ENCODE results near the gene KRT79.

The KRT79 gene

DNA sequence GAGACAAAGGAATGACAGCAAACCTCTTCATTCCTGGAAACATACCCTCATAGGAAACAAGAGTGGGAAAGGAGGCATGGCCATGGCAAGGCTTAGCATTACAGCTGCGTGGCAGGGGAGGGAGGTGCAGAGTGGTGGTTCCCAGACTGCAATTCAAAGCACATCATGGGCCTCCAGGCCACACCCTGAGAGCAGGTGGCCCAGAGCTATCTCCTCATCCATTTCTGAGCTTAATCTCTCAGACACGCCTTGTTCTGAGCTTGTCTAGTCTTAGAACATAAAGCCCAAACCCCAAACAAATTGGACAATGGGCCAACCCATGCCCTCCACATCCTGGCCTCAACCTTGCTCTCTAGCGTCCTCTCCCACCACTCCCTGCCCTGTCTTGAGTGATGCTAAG lies 32.3 kb downstream of the KRT79 start:
- DNase-seq: no peak

DNA sequence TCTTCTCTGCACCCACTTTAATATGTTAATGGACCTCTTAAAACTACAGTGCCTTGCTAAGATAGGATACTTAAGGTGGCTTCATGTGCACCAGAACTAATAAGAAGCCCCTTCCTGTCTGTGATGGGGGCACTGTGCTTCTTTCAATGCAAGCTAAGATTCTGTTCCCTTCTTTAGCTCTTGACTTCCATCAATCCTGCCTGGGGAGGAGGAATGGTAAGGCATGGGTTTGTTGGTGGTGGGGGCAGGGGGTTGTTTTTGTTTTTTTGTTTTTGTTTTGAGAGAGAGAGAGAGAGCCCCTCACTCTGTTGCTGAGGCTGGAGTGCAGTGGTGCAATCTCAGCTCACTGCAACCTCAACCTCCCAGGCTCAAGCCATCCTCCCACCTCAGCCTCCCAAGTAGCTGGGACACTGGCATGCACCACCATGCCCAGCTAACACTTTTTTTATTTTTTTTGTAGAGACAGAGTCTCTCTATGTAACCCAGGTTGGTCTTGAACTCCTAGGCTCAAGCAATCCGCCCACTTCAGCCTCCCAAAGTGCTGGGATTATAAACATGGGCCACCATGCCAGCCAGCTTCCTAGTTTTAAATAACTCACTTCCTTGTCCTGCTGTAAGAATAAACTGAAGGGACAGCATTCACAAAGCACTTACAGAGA lies 33.7 kb downstream of the KRT79 start:
- no peak for DNase-seq

DNA sequence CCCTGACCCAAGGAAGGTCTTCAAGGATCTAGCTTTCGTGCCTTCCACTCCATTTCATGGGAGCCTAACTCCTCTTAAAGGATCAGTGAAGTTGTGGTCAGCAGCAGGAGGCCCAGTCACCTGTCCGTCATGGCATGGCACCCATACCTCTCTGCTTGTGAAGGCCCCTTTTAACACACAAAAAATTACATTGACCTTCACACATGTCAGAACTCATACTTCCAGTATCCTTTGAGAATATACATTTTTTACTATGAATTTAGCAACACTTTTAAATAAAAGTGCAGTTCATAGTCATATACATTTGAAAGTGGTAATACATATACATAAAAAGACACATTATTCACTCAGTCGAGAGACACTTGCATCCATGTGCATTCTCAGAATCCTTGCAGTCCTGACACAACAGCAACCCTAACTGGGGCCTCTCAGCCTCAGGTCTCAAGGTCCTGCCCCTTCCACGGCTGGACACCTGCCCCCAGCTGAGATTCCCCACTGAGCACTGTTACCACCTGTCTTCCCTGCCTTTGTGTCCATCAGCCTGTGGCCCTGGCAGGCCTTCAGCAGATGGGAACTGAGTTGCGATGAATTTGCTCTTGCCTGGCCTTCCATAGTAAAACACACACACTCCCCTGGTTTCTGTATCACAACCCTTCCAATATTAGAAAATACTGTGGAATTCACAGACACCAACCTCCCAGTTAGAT lies 34.5 kb downstream of the KRT79 start:
- DNase-seq: no peak

DNA sequence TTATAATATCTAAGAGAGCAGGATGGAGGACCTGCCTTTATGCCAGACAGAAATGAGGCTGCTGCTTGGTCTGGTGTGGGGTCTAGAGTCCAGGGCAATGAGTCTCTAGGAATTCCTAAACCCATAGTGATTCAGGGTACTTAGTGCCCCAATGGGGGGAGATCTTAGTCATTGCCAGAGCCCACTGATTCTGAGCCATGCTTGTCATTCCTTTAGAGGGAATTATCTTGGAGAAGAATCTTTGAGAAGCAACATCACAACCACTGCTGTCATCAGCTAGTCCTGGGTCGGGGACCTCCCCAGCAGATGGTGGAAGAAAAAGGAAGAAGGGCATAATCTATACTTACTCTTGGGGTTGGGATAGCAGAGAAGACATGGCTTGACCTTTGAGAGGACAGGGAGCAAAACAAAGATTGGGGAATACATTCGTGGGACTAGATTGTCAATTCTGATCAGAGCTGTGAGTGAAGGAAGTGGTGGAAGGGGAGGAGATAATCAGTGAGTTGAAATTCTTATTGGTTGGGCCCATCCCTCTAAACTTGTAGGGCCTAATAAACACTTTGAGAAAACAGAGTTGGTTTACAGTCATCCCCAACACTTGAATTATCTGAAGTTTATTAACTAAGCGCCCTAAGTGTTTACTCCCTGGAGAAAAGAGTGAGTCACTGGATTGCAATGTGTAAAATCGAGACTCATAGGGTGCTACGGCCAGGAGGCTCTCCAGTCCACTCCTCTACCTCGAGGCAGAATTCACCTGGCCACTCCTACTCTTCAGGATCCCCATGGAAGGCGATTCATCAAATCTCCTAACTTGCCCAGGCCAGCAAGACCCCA lies 35.2 kb downstream of the KRT79 start:
- DNase-seq: no peak

DNA sequence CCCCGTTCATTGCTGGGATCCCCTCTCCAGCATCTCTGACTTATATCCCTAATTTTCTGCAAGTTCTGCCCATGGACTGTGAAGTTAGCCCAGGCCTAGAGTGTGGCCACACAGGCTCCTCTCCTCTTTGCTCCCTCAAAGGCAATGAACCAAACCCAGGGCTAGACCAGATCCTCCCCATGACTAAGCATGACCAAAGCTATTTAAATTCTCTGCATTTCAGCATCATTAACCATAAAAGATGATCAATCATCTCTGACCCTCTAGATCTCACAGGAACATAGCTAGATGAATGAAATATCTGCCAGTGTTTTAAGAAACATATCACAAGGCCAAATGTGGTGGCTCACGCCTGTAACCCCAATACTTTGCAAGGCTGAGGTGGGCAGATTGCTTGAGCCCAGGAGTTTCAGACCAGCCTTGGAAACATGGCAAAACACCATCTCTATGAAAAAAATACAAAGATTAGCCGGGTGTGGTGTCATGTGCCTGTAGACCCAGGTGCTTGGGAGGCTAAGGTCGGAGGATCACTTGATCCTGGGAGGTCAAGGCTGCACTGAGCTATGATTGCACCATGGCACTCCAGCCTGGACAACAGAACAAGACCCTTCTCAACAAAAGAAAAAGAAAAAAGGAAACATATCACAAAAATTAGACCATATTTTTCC lies 36.0 kb downstream of the KRT79 start:
- no peak for DNase-seq

DNA sequence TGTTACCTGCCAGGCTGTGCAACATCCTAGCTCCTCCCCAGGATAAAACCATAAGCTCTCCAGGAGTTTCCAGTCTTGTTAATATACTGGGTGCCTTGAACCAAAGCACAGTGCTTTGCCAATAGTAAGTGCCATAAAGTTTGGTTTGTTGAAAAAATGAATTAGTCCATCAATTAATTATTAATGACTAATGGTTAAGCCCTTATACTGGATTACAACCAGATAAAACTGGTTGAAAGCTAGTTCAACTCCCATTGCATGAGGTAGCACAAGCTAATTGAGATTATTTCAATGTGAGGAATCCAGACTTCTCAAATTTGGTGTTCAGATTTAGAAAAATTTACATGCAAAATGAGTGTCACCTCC lies 36.6 kb downstream of the KRT79 start:
- no peak for DNase-seq

DNA sequence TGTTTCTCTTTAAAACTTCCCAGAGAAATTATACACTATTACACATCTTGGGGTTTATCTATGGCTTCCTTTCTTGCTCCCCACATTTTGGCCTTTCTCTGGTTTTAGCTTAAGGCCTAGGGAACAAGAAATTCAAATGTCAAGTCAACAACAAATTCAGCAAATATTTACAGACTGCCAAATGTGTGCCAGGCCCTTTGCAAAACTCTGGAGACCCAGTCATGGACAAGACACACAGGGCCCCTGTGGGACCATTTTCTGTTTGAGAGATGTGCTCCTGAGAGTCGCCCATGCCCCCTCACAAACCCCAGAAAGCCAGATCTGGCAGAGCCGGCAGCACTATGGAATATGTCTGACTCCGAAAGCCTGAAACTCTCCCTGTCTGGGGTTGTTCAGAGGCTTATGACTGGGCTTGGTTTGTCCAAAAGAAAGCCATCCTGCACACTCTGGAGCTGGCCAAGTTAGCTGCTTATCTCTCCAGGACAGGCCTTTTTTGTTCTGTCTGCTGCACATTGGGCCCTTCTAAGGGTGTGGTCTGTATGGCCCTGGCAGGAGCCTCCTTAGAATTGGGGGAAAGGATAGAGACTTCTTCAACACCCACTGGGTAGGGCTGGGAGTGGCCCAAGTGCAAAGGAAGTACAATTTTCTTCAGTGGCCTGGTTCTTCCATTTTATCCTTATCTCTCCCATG lies 37.1 kb downstream of the KRT79 start:
- DNase-seq: no peak

DNA sequence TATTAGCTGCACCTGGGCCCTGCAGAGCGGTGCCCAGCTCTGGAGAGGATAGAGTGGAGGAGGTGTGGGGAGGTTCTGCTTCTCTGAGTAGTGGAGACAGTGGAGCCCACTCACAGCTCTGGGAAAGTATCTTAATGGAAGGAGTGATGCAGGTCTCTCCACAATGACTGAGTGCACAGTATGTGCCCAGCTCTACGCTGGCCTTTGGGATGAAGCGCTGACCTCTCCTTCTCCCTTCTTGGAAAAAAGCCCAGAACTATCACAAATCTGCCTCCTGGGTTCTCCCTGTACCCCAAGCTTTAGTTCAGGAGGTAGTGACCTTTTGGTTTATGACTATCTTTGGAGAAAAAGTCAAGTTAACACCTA lies 37.7 kb downstream of the KRT79 start:
- DNase-seq: no peak

DNA sequence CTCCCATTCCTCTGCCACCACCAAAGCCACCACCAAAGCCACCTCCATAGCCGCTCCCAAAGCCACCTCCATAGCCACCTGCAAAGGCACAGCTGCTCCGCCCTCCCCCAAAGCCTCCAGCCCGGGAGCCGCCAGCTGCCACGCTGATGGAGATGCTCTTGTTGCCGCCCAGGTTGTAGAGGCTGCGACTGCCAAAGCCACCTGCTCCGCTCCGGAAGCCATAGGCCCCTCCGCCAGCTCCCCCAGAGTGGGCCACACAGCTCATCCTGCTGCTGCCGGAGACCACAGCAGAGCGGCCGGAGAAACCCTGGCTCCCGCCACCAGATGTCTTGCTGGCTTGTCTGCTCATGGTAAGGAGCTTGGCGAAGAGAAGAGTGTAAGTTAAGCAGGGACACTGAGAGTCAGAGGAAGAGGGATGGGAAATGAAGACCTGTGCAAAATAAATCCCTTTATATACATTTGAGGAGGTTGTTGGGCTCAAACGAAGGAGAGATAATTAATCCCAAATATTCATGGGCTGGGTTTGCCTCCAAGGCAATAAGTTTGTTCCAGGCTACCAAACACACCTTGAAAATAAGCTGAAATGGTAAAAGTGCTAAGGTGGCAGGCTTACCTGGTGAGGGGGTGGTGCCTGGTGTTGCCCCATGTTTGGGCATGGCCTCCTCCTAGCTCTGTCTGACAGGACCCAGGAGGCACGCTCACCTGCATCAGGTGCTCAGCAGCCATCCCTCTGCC lies 38.2 kb downstream of the KRT79 start, which contains the start of gene KRT3:
Gene KRT3 (minus strand): TSS at position 424 of the 735 bp plus-strand sequence. CDS start 75 bp downstream, at position 349.
- DNase-seq: no peak

DNA sequence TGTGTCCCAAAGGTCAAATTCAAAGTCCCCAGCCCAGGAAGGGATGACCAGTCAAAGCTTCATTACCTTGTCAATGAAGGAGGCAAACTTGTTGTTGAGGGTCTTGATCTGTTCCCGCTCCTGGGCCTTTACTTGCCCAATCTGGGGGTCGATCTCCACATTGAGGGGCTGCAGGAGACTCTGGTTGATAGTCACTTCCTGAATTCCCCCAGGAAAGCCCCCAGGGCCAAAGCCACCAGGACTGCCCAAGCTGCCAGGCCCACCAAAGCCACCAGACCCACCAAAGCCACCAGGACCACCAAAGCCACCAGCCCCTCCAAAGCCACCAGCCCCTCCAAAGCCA lies 38.8 kb downstream of the KRT79 start:
- DNase-seq: peak; percentile 3

DNA sequence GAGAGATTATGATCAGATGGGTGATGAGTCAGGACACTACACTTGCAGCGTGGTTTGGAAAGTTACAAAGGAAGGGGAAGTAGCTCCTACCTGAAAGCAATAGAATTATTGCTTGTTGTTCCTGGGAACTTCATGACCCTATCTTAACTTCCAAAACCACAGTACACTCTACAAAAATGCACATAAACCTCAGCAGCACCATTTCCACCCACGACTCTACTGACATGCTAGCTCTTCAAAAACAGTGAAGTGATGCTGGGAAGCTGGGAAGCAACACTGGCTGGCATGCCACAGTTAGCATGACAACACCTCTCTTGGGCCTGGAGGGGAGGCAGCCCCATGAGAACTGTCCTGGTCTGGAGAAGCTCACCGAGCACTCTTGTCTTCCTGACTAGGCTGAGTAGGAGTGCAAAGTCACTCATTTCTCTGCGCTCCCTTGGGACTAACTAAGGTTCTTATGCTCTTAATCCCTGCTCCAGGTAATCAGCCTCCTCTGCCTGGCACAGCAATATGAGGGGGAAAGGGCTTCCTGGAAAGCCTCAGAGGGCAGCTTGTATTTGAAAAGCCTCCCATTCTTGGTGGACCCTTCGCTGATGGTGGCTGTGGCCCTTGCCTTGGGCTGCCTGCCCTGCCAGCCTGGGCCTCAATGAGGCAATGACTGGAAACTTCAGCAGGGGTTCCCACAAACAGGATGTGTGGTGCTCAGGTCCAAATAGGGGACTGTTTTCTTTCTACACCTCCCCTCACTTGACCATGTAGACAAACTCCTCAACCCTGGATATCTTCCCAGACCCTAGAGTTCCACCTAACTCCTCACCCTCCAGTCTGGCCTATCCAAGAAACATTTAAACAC lies 39.4 kb downstream of the KRT79 start:
- peak; percentile 24 for DNase-seq

DNA sequence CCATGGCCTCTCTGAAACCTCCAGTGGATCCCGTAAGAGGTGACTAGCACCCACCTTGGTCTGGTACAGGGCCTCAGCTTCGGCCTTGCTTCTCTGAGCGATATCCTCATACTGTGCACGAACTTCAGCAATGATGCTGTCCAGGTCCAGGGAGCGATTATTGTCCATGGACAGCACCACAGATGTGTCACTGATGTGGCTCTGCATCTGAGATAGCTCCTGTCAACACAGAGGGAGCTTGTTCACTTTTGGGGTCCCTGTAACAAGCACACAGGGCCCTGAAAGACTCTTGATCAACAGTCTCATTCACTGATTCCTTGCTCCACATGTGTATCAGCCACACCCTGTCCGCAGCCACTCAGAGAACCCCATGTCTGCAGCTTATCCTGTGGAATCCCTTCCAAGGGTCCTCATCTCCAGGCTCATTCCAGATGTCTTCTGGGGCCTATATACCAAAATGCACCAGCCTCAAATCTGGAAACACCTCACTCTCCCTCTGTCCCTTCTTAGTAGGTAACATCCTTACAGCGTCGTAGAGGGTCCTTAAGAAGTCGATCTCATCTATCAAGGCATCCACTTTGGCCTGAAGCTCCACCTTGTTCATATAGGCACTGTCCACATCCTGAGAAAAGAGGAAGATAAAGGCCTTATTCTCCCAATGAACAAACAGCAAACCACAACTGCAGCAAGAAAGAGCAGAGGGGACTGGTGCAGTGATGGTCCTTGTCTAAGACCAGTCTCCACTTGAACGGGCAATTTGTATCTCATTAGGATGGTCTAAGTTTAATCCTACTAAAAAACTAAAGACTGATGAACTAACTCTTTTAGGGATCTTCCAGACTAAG lies 41.7 kb downstream of the KRT79 start:
- DNase-seq: no peak

DNA sequence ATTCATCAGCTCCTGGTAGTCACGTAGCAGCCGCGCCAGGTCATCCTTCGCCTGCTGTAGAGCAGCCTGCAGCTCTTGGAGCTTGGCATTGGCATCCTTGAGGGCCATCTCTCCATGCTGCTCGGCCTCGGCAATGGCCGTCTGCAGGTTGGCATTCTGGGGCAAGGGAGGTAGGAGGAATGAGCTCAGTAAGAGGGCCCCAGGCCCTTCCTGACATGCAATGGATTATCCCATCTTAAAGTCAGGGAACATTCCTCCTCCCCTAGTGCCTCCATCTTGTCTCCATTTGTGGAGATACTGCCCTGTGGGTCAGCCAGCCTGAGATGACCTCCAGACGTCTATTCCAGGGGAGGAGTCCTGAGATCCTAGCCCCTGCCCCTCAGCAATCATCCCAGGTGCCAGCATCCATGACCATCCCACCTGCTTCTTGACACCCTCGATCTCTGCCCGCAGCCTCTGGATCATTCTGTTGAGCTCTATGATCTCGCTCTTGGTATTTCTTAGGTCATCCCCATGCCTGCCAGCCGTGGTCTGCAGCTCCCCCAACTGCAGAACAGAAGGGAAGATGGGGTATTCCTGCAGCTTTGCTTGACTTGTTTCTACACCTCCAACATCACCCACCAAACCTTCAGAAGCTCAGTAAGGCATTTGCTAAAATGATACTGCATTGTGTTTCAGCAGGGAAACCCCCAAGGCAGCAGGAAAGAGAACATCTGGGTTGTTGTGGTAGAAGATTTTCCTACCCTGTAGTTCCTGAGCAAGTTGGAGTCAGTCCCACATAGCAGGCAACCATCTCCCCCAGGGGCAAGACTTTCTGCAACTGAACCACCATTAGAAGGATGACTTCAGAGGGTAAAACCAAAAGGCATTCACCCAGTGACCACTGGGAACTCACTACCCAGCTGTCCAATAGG lies 42.6 kb downstream of the KRT79 start:
- no peak for DNase-seq

DNA sequence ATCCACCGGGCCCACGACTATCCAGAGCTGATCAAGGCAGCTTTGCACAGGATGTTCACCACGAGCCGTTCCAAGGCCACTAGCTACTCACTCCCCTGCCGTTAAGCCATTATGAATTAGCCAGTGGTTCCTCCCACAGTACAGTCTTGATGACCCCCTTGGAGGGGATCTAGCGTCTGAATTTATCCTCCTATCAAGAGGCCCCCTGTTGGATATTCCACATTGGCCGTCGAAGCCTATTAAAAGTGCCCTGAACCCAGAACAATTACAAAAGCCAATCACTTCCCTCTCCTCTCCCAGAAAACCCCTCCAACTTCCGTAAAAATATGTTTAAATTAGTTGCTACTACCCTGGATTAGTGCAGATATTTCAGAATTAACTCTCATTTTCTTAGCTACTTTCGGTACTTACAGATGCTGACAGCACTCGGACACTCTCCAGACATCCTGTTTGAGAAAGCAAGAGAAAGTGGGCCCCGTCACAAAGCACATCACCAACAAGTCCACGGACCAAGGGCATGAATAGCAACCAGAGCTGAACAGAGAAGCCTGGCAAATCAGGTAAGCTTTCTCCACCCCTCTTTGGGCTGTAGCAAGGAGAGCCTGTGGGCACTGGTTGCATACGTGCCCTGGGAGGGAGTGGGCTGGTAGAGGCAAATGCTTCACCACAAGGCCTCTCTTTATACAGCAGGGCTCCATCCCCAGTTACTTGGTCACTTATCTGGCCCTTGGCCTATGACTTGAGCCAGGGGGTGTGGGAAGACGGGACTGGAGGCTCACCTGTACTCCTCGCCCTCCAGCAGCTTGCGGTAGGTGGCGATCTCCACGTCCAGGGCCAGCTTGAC lies 43.5 kb downstream of the KRT79 start:
- no peak for DNase-seq

DNA sequence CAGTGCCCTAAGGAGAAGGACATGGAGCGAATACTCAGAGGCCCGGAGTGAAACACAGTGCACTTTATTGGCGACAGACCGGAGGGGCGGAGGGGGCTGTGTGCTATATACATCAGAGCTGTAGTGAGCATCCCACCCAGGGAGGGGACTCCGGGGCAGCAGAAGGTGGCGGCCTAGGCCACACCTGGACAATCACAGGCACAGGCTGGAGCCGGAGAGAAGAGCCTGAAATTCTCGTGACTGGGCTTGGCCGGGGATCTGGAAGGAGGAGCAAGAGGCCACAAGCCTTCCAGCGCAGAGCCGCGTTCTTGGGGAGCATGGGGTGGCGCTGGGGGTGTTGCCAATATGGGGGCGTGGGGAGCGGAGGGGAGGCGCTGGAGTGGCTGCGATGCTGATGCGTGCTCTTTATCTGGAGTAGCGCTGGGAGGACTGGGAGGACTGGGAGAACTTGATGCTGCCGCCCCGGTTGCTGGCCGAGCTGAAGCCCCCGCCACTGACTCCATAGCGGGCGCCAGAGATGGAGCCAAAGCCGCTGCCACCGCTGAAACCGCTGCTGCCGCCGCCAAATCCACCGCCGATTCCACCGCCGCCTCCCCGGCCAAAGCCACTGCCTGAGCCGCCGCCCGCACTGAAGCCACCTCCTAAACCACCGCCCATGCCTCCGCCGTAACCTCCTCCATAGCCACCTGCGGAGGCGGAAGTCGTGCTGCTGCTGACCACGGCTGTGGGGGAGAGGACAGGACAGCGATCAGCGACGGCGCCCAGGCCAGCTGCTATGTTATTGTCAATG lies 44.3 kb downstream of the KRT79 start:
- DNase-seq: peak; percentile 57

DNA sequence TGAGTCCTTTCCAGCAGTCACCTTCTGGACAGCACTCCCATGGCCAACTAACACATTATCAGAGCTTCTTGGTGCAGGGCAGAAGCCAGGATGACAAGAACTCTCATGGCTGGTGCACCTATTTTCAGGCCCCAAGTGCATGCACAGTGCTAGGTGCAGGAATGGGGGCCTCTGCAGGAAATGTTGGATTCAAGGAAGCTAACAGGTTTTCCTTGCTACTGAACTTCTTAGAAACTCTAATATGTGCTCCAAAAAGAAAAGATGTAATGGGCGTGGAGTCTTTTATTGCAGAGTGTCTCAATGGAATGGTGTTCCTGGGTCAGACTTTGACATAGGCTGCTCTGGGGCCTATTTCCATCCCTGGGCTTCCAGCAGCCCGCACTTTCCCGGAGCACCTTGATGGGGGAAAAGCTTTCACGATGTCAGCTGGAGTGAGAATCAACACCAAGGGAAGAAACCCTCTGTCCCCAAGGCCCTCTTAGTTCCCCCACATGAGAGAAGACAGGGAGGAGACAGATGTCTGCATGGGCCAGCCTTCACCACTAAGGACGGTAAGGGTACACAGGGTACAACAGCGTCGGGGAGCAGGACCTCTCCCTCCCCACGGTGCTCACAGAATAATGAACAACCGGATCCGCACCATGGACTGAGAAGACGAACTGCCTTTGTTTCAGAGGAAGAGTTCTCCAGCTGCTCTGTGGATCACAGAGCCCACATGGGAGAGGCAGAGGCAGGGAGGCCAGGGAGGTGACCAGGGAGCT lies 45.1 kb downstream of the KRT79 start:
- DNase-seq: peak; percentile 22
